Type B pancreatic cell (in vitro differentiated cells): ENCODE results near the gene NTM. TPM values are rescaled to one million over a fixed set of nuclear protein-coding genes. Genes with fewer than 3 reads are reported as not detected.

ENCODE experiments used
- DNase-seq: peaks from one replicate; pipeline ENCODE4 v3.0.0; 2021; ENCODE audit warnings: mixed read lengths; ENCODE audit not compliant: unreplicated experiment; ENCODE audit errors: extremely low spot score
- H3K27ac Mint-ChIP-seq: 2 replicates; pipeline ENCODE4 v1.8.0; 2021; ENCODE audit warnings: mild to moderate bottlenecking, mixed read lengths
- H3K27me3 Mint-ChIP-seq: 2 replicates; pipeline ENCODE4 v1.8.0; 2021; ENCODE audit warnings: mixed read lengths
- H3K36me3 Mint-ChIP-seq: 2 replicates; pipeline ENCODE4 v1.8.0; 2021; ENCODE audit warnings: mixed read lengths
- H3K4me1 Mint-ChIP-seq: one replicate; pipeline ENCODE4 v1.8.0; 2021; ENCODE audit warnings: mixed read lengths; ENCODE audit not compliant: unreplicated experiment
- H3K4me3 Mint-ChIP-seq: 2 replicates; pipeline ENCODE4 v1.8.0; 2021; ENCODE audit warnings: mild to moderate bottlenecking, mixed read lengths
- H3K9me3 Mint-ChIP-seq: 2 replicates; pipeline ENCODE4 v1.8.0; 2021; ENCODE audit warnings: mixed read lengths
- CTCF ChIP-seq: fragments of 200-600 bp; sonication (generic); conservative IDR thresholded peaks from 2 replicates; pipeline ENCODE4 v1.5.0; 2021; ENCODE audit warnings: antibody characterized with exemption, mild to moderate bottlenecking
- total RNA-seq: library from RNA; stranded (reverse); gene quantifications from 2 replicates; pipeline ENCODE4 v1.2.1, GENCODE V29; 2021; ENCODE audit warnings: low replicate concordance

The NTM gene
- total RNA-seq, 1 donor from 2014 or later, result 19.2 TPM

- Mint-ChIP-seq H3K4me3 (no peak overlapping the region), H3K4me1 (peaks cover 39% of the 10 kb centered on the region), H3K36me3 (no peaks in the 10 kb centered on the region), H3K27me3 (peaks cover 39% of the 10 kb centered on the region), H3K27ac (no peak overlapping the region), H3K9me3 (no peaks in the 10 kb centered on the region)
- DNase-seq, result no peak
- TF ChIP-seq CTCF, result no peak
Observed at GRCh38 chr11:131467645-131468394, 97.4 kb downstream of the NTM start.

GRCh38 chr11:131468565-131468964, 98.2 kb downstream of the NTM start:
- Mint-ChIP-seq H3K36me3 (no peaks in the 10 kb centered on the region), H3K27ac (no peak overlapping the region), H3K4me3 (no peak overlapping the region), H3K4me1 (peaks cover 38% of the 10 kb centered on the region), H3K27me3 (peaks cover 38% of the 10 kb centered on the region), H3K9me3 (no peaks in the 10 kb centered on the region)
- TF ChIP-seq CTCF, result no peak
- DNase-seq, result no peak

GRCh38 chr11:131470216-131470925, 100.0 kb downstream of the NTM start:
- no peak for DNase-seq
- Mint-ChIP-seq H3K27ac (no peak overlapping the region), H3K27me3 (peaks cover 31% of the 10 kb centered on the region), H3K9me3 (no peaks in the 10 kb centered on the region), H3K36me3 (no peaks in the 10 kb centered on the region), H3K4me3 (no peak overlapping the region), H3K4me1 (peaks cover 23% of the 10 kb centered on the region)
- no peak for TF ChIP-seq CTCF

GRCh38 chr11:131471976-131472375, 101.6 kb downstream of the NTM start:
- H3K36me3 Mint-ChIP-seq, result no peaks in the 10 kb centered on the region
- no peak overlapping the region for H3K27ac Mint-ChIP-seq
- no peak for DNase-seq
- peaks cover 15% of the 10 kb centered on the region for H3K4me1 Mint-ChIP-seq
- no peak overlapping the region for H3K4me3 Mint-ChIP-seq
- no peaks in the 10 kb centered on the region for H3K9me3 Mint-ChIP-seq
- peaks cover 31% of the 10 kb centered on the region for H3K27me3 Mint-ChIP-seq
- TF ChIP-seq CTCF, result no peak

DNA sequence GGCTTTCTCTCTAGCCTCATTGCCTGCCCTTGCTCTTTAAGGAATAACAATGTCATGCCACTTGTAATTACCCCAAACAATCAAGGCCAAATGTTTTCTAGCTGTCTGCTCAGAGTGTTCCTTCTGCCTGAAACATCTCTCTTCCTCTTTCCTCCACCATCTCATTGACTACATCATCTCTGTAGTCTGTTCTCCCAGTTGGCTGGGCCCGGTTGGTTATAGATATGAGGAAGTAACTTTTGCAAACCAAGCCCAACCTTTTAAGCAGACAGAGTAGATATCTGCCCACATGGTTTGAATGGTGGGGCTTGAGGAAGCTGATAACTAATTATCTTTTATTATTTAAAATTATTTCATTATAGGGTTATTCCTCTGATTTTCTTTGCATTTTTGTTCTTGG, 104.5 kb downstream of the NTM start:
- no peak overlapping the region for H3K27ac Mint-ChIP-seq
- TF ChIP-seq CTCF, result no peak
- H3K36me3 Mint-ChIP-seq, result no peaks in the 10 kb centered on the region
- H3K4me1 Mint-ChIP-seq, result peaks cover 18% of the 10 kb centered on the region
- no peak overlapping the region for H3K4me3 Mint-ChIP-seq
- DNase-seq, result no peak
- no peaks in the 10 kb centered on the region for H3K9me3 Mint-ChIP-seq
- H3K27me3 Mint-ChIP-seq, result peaks cover 41% of the 10 kb centered on the region
